ENCODE measurements around the gene JOSD1. TPM values are rescaled to one million over a fixed set of nuclear protein-coding genes. Genes with fewer than 3 reads are reported as not detected.

Gene JOSD1
- total RNA-seq, 1 experiment from 2014 or later, result 58.5 TPM

DNA sequence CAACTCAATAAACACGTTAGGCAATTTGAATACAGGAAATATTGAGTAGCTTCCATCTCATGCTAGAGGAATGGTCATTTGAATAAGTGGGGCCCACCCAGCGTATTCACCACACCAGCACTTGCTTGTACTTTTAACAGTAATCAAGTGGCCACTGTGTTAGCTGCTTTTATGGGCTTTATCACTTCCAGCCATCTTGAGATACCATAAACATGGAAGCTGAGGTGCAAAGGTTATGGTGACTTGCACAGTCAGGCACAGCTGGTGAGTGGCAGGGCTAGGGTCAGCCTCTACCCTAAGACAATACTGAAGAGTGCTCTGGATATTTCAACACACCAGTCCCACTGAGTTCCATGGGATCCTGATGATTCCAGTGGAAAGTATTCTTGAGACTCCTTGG lies 6.7 kb downstream of the JOSD1 start:
- Mint-ChIP-seq H3K36me3 (ENCODE audit: insufficient read depth, unreplicated experiment) (peaks cover 72% of the 10 kb centered on the region), H3K4me1 (ENCODE audit: low read depth, unreplicated experiment) (peaks cover 49% of the 10 kb centered on the region), H3K27me3 (ENCODE audit: unreplicated experiment) (no peaks in the 10 kb centered on the region), H3K4me3 (ENCODE audit: low read depth, unreplicated experiment) (peak overlapping the region; percentile 9), H3K27ac (ENCODE audit: unreplicated experiment) (peak overlapping the region; percentile 85), H3K9me3 (ENCODE audit: low read depth, unreplicated experiment) (no peaks in the 10 kb centered on the region)
- CTCF ChIA-PET, result interaction anchor here (0.6 to 1.2 kb wide), 3 partner anchors 12 to 24 kb away, joined by 3 to 5 read pairs (median 3); partner anchors contain the start of gene TOMM22
- no TSS peak for BruUV-seq (replicated peaks)
- intact Hi-C loops (cut with micrococcal nuclease; ENCODE audit: unreplicated experiment), result loop anchor here (2.0 kb wide), 1 partner anchor 13 kb away; the partner anchor contains the start of gene TOMM22
- TF ChIP-seq CTCF (IDR thresholded peaks at IDR 0.05; ENCODE audit: unreplicated experiment), result no peak
- no peak for DNase-seq

DNA sequence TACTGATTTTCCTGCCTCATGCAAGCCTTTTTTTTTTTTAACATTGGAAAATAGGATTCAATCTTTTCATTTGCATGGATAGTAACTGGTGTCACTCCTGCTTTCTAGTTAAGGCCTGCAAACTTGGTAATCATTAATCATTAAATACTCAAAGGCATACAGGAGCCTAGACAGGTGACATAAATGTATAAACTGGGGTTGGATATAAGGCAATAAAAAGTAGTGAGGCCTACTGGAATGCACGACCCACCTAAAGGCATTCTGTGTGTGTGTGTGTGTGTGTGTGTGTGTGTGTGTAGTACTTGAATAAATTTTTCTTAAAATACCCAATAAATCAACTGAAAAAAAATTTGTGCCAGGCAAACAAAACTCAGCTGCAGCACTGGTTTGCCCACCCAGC lies 11.1 kb downstream of the JOSD1 start:
- Mint-ChIP-seq H3K9me3 (ENCODE audit: low read depth, unreplicated experiment) (no peaks in the 10 kb centered on the region), H3K27ac (ENCODE audit: unreplicated experiment) (no peak overlapping the region), H3K27me3 (ENCODE audit: unreplicated experiment) (no peaks in the 10 kb centered on the region), H3K36me3 (ENCODE audit: insufficient read depth, unreplicated experiment) (peaks cover 77% of the 10 kb centered on the region), H3K4me3 (ENCODE audit: low read depth, unreplicated experiment) (no peak overlapping the region), H3K4me1 (ENCODE audit: low read depth, unreplicated experiment) (peaks cover 19% of the 10 kb centered on the region)
- CTCF ChIA-PET, result interaction anchor here (0.6 to 0.7 kb wide), 2 partner anchors 22 to 614 kb away, joined by 3 to 4 read pairs; no protein-coding TSS in a partner anchor
- no TSS peak for BruUV-seq (replicated peaks)
- no peak for DNase-seq
- intact Hi-C loops (cut with micrococcal nuclease; ENCODE audit: unreplicated experiment), result loop anchor here (5.0 kb wide), 1 partner anchor 272 kb away; no protein-coding TSS in a partner anchor
- TF ChIP-seq CTCF (IDR thresholded peaks at IDR 0.05; ENCODE audit: unreplicated experiment), result no peak

DNA sequence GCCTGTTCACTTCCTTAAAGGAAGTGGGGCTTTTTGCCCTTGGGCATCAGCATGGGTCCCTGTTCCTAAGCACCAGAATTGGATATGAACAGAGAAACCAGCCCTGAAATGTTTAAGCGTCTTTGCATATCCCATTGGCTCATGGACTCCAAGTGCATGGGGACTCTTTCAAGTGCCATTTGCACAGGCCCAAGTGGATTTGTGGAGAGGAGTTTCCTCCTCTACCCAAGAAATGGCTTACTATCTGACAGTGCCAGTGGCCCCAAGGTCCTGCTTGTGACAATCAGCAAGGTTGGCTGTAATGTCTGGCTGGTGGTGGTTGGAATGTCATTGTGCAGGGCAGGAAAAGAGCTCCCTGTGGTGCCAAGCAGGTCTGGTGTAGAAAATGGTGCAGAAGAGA lies 15.0 kb downstream of the JOSD1 start:
- Mint-ChIP-seq H3K9me3 (ENCODE audit: low read depth, unreplicated experiment) (peaks cover 3% of the 10 kb centered on the region), H3K36me3 (ENCODE audit: insufficient read depth, unreplicated experiment) (peaks cover 87% of the 10 kb centered on the region), H3K4me1 (ENCODE audit: low read depth, unreplicated experiment) (no peaks in the 10 kb centered on the region), H3K4me3 (ENCODE audit: low read depth, unreplicated experiment) (no peak overlapping the region), H3K27ac (ENCODE audit: unreplicated experiment) (no peak overlapping the region), H3K27me3 (ENCODE audit: unreplicated experiment) (no peaks in the 10 kb centered on the region)
- CTCF ChIA-PET, result no interaction called here
- no peak for DNase-seq
- no TSS peak for BruUV-seq (replicated peaks)
- TF ChIP-seq CTCF (IDR thresholded peaks at IDR 0.05; ENCODE audit: unreplicated experiment), result no peak
- intact Hi-C loops (cut with micrococcal nuclease; ENCODE audit: unreplicated experiment), result loop anchor here (5.0 kb wide), 1 partner anchor 268 kb away; no protein-coding TSS in a partner anchor

DNA sequence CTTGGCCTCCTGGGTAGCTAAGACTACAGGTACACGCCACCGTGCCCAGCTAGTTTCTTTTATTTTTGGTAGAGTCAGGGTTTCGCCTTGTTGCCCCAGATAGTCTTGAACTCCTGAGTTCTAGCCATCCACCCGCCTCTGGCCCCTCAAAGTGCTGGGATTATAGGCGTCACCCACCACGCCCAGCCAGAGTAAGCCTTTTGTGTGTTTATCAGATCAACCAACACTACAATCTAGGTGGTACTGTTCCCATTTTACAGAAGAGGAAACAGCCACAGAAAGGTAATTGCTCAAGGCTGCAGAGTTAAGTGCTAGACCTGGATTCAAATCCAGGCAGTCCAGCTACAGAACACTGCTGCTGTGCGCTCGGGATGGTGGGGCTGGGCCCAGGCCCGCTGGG lies 15.8 kb downstream of the JOSD1 start:
- no TSS peak for BruUV-seq (replicated peaks)
- Mint-ChIP-seq H3K9me3 (ENCODE audit: low read depth, unreplicated experiment) (peaks cover 3% of the 10 kb centered on the region), H3K27me3 (ENCODE audit: unreplicated experiment) (no peaks in the 10 kb centered on the region), H3K36me3 (ENCODE audit: insufficient read depth, unreplicated experiment) (peaks cover 82% of the 10 kb centered on the region), H3K4me1 (ENCODE audit: low read depth, unreplicated experiment) (no peaks in the 10 kb centered on the region), H3K27ac (ENCODE audit: unreplicated experiment) (no peak overlapping the region), H3K4me3 (ENCODE audit: low read depth, unreplicated experiment) (no peak overlapping the region)
- no peak for DNase-seq
- CTCF ChIA-PET, result no interaction called here
- intact Hi-C loops (cut with micrococcal nuclease; ENCODE audit: unreplicated experiment), result loop anchor here (5.0 kb wide), 1 partner anchor 268 kb away; no protein-coding TSS in a partner anchor
- TF ChIP-seq CTCF (IDR thresholded peaks at IDR 0.05; ENCODE audit: unreplicated experiment), result no peak

Measured in Calu3 (cell line).